Stimulated activated CD4-positive, alpha-beta T cell treated with anti-CD3 and anti-CD28 coated beads, TNF-alpha, amount 100 ng/mL, for 48 hours (primary cell): ENCODE results near the gene CAPZB.
"Not testable (repeated sequence)": the region's sequence is repeated elsewhere in the genome, so short reads cannot be mapped to it uniquely, and the experiment has no call there.

Source experiments
- DNase-seq, 3 donors: peaks; one replicate each; pipeline ENCODE4 v3.0.0-alpha.2; 2020; ENCODE audit warnings: low read depth in 3 of 3

Gene CAPZB

GRCh38 chr1:19497443-19497842 lies 12.1 kb upstream of the CAPZB start:
- not testable (repeated sequence) for DNase-seq

GRCh38 chr1:19496527-19496874 lies 11.2 kb upstream of the CAPZB start:
- DNase-seq: no peak

GRCh38 chr1:19495799-19496526 lies 10.6 kb upstream of the CAPZB start:
- no peak for DNase-seq

- no peak for DNase-seq
Observed at GRCh38 chr1:19495000-19495656, 9.8 kb upstream of the CAPZB start.

- no peak for DNase-seq
Observed at GRCh38 chr1:19493547-19493946, 8.2 kb upstream of the CAPZB start.

GRCh38 chr1:19489996-19490395 lies 4.7 kb upstream of the CAPZB start:
- DNase-seq: no peak

GRCh38 chr1:19488136-19488535 lies 2.8 kb upstream of the CAPZB start:
- no peak for DNase-seq

GRCh38 chr1:19484798-19485361 lies 459 bp downstream of the CAPZB start:
- no peak for DNase-seq

GRCh38 chr1:19484338-19484797 lies 971 bp downstream of the CAPZB start:
- DNase-seq: no peak

- DNase-seq: no peak
Observed at GRCh38 chr1:19483691-19484090, 1.6 kb downstream of the CAPZB start.

GRCh38 chr1:19483261-19483660 lies 2.1 kb downstream of the CAPZB start:
- no peak for DNase-seq

GRCh38 chr1:19481826-19482398 lies 3.4 kb downstream of the CAPZB start:
- no peak for DNase-seq

GRCh38 chr1:19480282-19480681 lies 5.1 kb downstream of the CAPZB start:
- no peak for DNase-seq

GRCh38 chr1:19479351-19480120 lies 5.8 kb downstream of the CAPZB start:
- no peak for DNase-seq

GRCh38 chr1:19478322-19478721 lies 7.0 kb downstream of the CAPZB start:
- DNase-seq: no peak

- no peak for DNase-seq
Observed at GRCh38 chr1:19477284-19478249, 7.8 kb downstream of the CAPZB start.

- DNase-seq: no peak
Observed at GRCh38 chr1:19476450-19477190, 8.7 kb downstream of the CAPZB start.

- no peak for DNase-seq
Observed at GRCh38 chr1:19475296-19475695, 10.0 kb downstream of the CAPZB start.

- DNase-seq: no peak
Observed at GRCh38 chr1:19472174-19472573, 13.2 kb downstream of the CAPZB start.

GRCh38 chr1:19469004-19469403 lies 16.3 kb downstream of the CAPZB start:
- no peak for DNase-seq
